H9 (cell line): ENCODE measurements around the gene BBX. TPM values are rescaled to one million over a fixed set of nuclear protein-coding genes. Genes with fewer than 3 reads are reported as not detected.

Experiments
- DNase-seq: peaks from one replicate; pipeline ENCODE4 v3.0.0-alpha.2; 2017
- H2AFZ ChIP-seq: one replicate; pipeline ENCODE4 v1.6.1; 2013; ENCODE audit warnings: mild to moderate bottlenecking, low read length, control low read depth, moderate library complexity
- H2AK5ac ChIP-seq: 2 replicates; pipeline ENCODE4 v1.6.1; 2013; ENCODE audit warnings: low read length, control low read depth, mixed read lengths; ENCODE audit not compliant: insufficient read length
- H2BK120ac ChIP-seq: one replicate; pipeline ENCODE4 v1.6.1; 2013; ENCODE audit warnings: low read depth, mild to moderate bottlenecking, low read length, control low read depth, inconsistent platforms; ENCODE audit not compliant: poor library complexity, severe bottlenecking
- H2BK12ac ChIP-seq: 2 replicates; pipeline ENCODE4 v1.6.1; 2013; ENCODE audit warnings: low read length, control low read depth, mixed read lengths, low read depth; ENCODE audit not compliant: insufficient read length
- H2BK15ac ChIP-seq: 2 replicates; pipeline ENCODE4 v1.6.1; 2013; ENCODE audit warnings: low read depth, low read length, control low read depth
- H2BK20ac ChIP-seq: one replicate; pipeline ENCODE4 v1.6.1; 2013; ENCODE audit warnings: low read depth, mild to moderate bottlenecking, low read length, control low read depth, inconsistent platforms; ENCODE audit not compliant: poor library complexity, severe bottlenecking
- H2BK5ac ChIP-seq: 2 replicates; pipeline ENCODE4 v1.6.1; 2013; ENCODE audit warnings: low read length, control low read depth, mixed read lengths; ENCODE audit not compliant: insufficient read length
- H3K14ac ChIP-seq: 2 replicates; pipeline ENCODE4 v1.6.1; 2013; ENCODE audit warnings: low read length, control low read depth; ENCODE audit not compliant: insufficient read depth
- H3K18ac ChIP-seq: 2 replicates; pipeline ENCODE4 v1.6.1; 2013; ENCODE audit warnings: low read depth, mild to moderate bottlenecking, mixed read lengths, low read length, control low read depth; ENCODE audit not compliant: insufficient read length
- H3K23ac ChIP-seq: 2 replicates; pipeline ENCODE4 v1.6.1; 2013; ENCODE audit warnings: low read length, control low read depth, mixed read lengths, low read depth; ENCODE audit not compliant: insufficient read length
- H3K23me2 ChIP-seq: 2 replicates; pipeline ENCODE4 v1.6.1; 2013; ENCODE audit warnings: low read depth, mild to moderate bottlenecking, mixed read lengths, low read length, control low read depth; ENCODE audit not compliant: insufficient read length, poor library complexity, severe bottlenecking
- H3K27ac ChIP-seq: 2 replicates; pipeline ENCODE4 v1.5.1; 2013; ENCODE audit warnings: low read length, control low read depth, mixed read lengths, low read depth; ENCODE audit not compliant: insufficient read length
- H3K27me3 ChIP-seq: 2 replicates; pipeline ENCODE4 v1.6.1; 2013; ENCODE audit warnings: low read length, control low read depth, inconsistent platforms; ENCODE audit not compliant: insufficient read depth
- H3K4ac ChIP-seq: 2 replicates; pipeline ENCODE4 v1.6.1; 2013; ENCODE audit warnings: low read depth, mild to moderate bottlenecking, control low read depth, inconsistent platforms, low read length, moderate library complexity
- H3K4me1 ChIP-seq: 2 replicates; pipeline ENCODE4 v1.6.1; 2013; ENCODE audit warnings: low read length, control low read depth, inconsistent platforms; ENCODE audit not compliant: insufficient read depth
- H3K4me2 ChIP-seq: 2 replicates; pipeline ENCODE4 v1.6.1; 2013; ENCODE audit warnings: low read length, control low read depth, mixed read lengths; ENCODE audit not compliant: insufficient read length, insufficient read depth
- H3K56ac ChIP-seq: 2 replicates; pipeline ENCODE4 v1.6.1; 2013; ENCODE audit warnings: low read depth, mild to moderate bottlenecking, mixed read lengths, low read length, control low read depth; ENCODE audit not compliant: insufficient read length
- H3K79me1 ChIP-seq: 2 replicates; pipeline ENCODE4 v1.6.1; 2013; ENCODE audit warnings: low read depth, mild to moderate bottlenecking, moderate library complexity, low read length, control low read depth, inconsistent platforms; ENCODE audit not compliant: insufficient read depth, poor library complexity, severe bottlenecking
- H3K79me2 ChIP-seq: 2 replicates; pipeline ENCODE4 v1.6.1; 2013; ENCODE audit warnings: low read length, control low read depth, inconsistent platforms; ENCODE audit not compliant: insufficient read depth
- H3K9ac ChIP-seq: 2 replicates; pipeline ENCODE4 v1.6.1; 2013; ENCODE audit warnings: low read length, control low read depth, mixed read lengths; ENCODE audit not compliant: insufficient read length; ENCODE audit errors: extremely low read depth
- H3K9me3 ChIP-seq: one replicate; pipeline ENCODE4 v1.6.1; 2013; ENCODE audit warnings: low read depth, low read length, inconsistent platforms; ENCODE audit not compliant: control insufficient read depth
- H3T11ph ChIP-seq: one replicate; pipeline ENCODE4 v1.6.1; 2013; ENCODE audit warnings: mild to moderate bottlenecking, low read length, control low read depth, inconsistent platforms
- H4K20me1 ChIP-seq: one replicate; pipeline ENCODE4 v1.6.1; 2013; ENCODE audit not compliant: control insufficient read depth, insufficient read length, insufficient read depth
- H4K5ac ChIP-seq: 2 replicates; pipeline ENCODE4 v1.6.1; 2013; ENCODE audit warnings: low read depth, mild to moderate bottlenecking, mixed read lengths, low read length, control low read depth; ENCODE audit not compliant: insufficient read length
- H4K8ac ChIP-seq: replicated peaks from 2 replicates; pipeline ENCODE4 v1.6.1; 2013; ENCODE audit warnings: low read length, control low read depth, mixed read lengths, low read depth; ENCODE audit not compliant: insufficient read length
- H4K91ac ChIP-seq: 2 replicates; pipeline ENCODE4 v1.6.1; 2013; ENCODE audit warnings: low read depth, mild to moderate bottlenecking, moderate library complexity, mixed read lengths, low read length, control low read depth; ENCODE audit not compliant: insufficient read length
- H3K27ac Mint-ChIP-seq, 3 experiments: 2 replicates in 2 of 3; 3 replicates in 1 of 3; pipeline ENCODE4 v1.8.0; 2020 to 2021; ENCODE audit warnings: mixed read lengths in 3 of 3, mild to moderate bottlenecking in 1 of 3, moderate library complexity in 1 of 3
- H3K27me3 Mint-ChIP-seq: 2 replicates; pipeline ENCODE4 v1.8.0; 2021; ENCODE audit warnings: low read depth, mild to moderate bottlenecking, moderate library complexity, mixed read lengths
- H3K36me3 Mint-ChIP-seq, 3 experiments: 2 replicates in 2 of 3; 3 replicates in 1 of 3; pipeline ENCODE4 v1.8.0; 2020 to 2021; ENCODE audit warnings: low read depth in 3 of 3, mixed read lengths in 3 of 3; ENCODE audit not compliant: insufficient read depth in 1 of 3
- H3K4me1 Mint-ChIP-seq, 2 experiments: 2 replicates each; pipeline ENCODE4 v1.8.0; 2020; ENCODE audit warnings: mixed read lengths in 2 of 2
- H3K4me3 Mint-ChIP-seq, 2 experiments: 2 replicates in 1 of 2; 3 replicates in 1 of 2; pipeline ENCODE4 v1.8.0; 2020 to 2021; ENCODE audit warnings: mild to moderate bottlenecking in 2 of 2, mixed read lengths in 2 of 2, moderate library complexity in 1 of 2
- H3K9me3 Mint-ChIP-seq, 2 experiments: 2 replicates in 1 of 2; 3 replicates in 1 of 2; pipeline ENCODE4 v1.8.0; 2020; ENCODE audit warnings: mild to moderate bottlenecking in 2 of 2, mixed read lengths in 2 of 2, moderate library complexity in 1 of 2
- CTCF ChIP-seq: fragments of 200-600 bp; sonication (generic); conservative IDR thresholded peaks from 3 replicates; pipeline ENCODE4 v1.8.0; 2021; ENCODE audit warnings: antibody characterized with exemption, mild to moderate bottlenecking
- WGBS: extraction: QIAGEN DNeasy Blood & Tissue Kit; methylation state at CpG from one replicate; pipeline ENCODE4 v1.1.7; 2013; ENCODE audit warnings: missing lambda C conversion rate, low lambda C conversion rate, mixed read lengths; ENCODE audit not compliant: insufficient read length; ENCODE audit errors: extremely low coverage; 5-methylcytosine and 5-hydroxymethylcytosine counted together
- total RNA-seq: library from RNA; stranded (reverse); gene quantifications from 2 replicates; pipeline ENCODE4 v1.2.1, GENCODE V29; 2021

The BBX gene
- total RNA-seq, 1 experiment from 2014 or later: 34.8 TPM

DNA sequence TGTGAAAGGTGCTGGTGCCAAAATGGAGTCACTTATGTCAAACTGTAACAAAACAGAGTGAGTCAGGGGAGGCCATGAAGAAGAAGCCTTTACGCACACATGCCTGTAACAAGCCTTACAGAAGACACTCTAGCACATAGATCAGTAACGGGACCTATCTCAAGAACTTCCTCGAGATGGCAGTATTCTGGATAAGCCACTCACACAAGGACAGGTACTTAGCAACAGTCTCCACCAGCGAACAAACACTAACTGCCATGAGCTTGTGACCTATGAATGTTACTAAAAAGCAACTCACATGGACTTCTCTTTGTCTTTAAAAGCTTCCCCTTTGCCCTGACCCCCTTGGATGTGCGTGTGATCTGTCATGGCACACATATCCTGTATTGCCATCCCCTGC is 332.9 kb downstream of the BBX start:
- Mint-ChIP-seq H3K9me3 (peaks cover 4 to 7% of the 10 kb centered on the region in 2 experiments; a peak in 2 of 5 replicates), H3K27me3 (no peaks in the 10 kb centered on the region), H3K36me3 (peaks cover 0 to 14% (median 0%) of the 10 kb centered on the region in 3 experiments; a peak in 2 of 7 replicates), H3K4me3 (no peak overlapping the region), H3K27ac (no peak overlapping the region), H3K4me1 (peaks cover 2 to 14% of the 10 kb centered on the region in 2 experiments; a peak in 1 of 4 replicates)
- no CpG with 5 or more reads among the region's 5 CpGs for WGBS
- H3K27ac ChIP-seq: no peak overlapping the region
- peak; percentile 37 for DNase-seq
- no peak overlapping the region for H2AFZ ChIP-seq
- H3K79me1 ChIP-seq: no peaks in the 10 kb centered on the region
- H2AK5ac ChIP-seq: no peak overlapping the region
- no peaks in the 10 kb centered on the region for H4K20me1 ChIP-seq
- no peak overlapping the region for H2BK12ac ChIP-seq
- no peak overlapping the region for H3K9ac ChIP-seq
- no peak overlapping the region for H3T11ph ChIP-seq
- peak; percentile 55 for TF ChIP-seq CTCF
- H3K23ac ChIP-seq: no peak overlapping the region
- no peak overlapping the region for H4K91ac ChIP-seq
- H3K18ac ChIP-seq: no peak overlapping the region
- no peaks in the 10 kb centered on the region for H3K79me2 ChIP-seq
- H3K14ac ChIP-seq: no peak overlapping the region
- no peak overlapping the region for H2BK20ac ChIP-seq
- H4K5ac ChIP-seq: no peak overlapping the region
- H3K56ac ChIP-seq: no peak overlapping the region
- no peaks in the 10 kb centered on the region for H3K27me3 ChIP-seq
- H3K9me3 ChIP-seq: no peaks in the 10 kb centered on the region
- H3K4me1 ChIP-seq: no peaks in the 10 kb centered on the region
- H3K4me2 ChIP-seq: no peak overlapping the region
- no peak overlapping the region for H4K8ac ChIP-seq
- H2BK5ac ChIP-seq: no peak overlapping the region
- no peak overlapping the region for H2BK15ac ChIP-seq
- H3K23me2 ChIP-seq: no peaks in the 10 kb centered on the region
- H3K4ac ChIP-seq: no peak overlapping the region
- no peak overlapping the region for H2BK120ac ChIP-seq
